Measurements from ENCODE around the gene PHF1.
"Not testable (repeated sequence)": the region's sequence is repeated elsewhere in the genome, so short reads cannot be mapped to it uniquely, and the experiment has no call there.

Gene PHF1

DNA sequence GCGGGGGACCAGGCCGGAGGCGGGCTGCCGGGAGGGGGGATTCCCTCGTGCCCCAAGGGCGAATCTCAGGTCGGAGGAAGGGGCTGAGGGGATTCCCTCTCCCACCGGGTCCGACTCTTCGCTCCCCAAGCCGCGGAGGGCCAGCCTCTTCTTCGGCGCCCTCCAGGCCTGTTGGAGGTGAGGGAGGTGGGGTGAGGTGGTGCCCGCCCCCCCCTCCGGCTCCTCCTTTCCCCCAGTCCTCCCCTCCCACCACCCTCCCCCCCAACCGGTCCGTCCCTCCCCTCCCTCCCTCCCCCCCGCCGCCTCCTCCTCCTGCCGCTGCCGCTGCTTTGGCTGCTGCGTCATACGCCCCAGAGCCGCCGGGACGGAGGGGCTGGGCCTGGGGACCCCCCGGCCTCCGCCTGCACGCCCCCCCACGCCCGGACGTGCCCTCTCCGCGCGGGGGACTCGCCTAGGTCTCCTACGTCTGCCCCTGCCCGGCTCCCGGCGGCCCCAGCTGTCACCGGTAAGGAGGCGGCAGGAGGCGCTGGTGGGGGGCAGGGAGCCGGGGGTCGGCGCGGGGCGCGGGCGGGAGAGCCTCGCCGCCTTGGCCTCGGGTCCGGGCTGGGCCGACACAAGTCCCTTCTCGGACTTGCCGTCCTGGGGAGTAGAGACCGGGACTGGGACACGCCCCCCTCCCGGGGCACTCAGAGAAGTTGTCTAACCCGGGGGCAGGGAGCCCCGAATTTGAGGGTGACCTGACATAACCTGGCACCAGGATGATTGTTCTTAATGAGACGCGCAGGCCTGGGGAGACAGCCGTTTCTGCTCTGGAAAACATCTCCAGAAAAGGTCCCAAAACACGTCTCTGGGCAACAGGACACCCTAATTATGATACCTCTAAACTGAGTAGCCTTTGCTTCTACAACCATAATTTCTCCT, at the start of gene PHF1:
Gene PHF1, plus strand, starts transcription at position 304 of the 921 bp plus-strand sequence. CDS start 1,250 bp downstream, outside the sequence.
- peak; percentile 92 for DNase-seq (ENCODE audit: low spot score)

DNA sequence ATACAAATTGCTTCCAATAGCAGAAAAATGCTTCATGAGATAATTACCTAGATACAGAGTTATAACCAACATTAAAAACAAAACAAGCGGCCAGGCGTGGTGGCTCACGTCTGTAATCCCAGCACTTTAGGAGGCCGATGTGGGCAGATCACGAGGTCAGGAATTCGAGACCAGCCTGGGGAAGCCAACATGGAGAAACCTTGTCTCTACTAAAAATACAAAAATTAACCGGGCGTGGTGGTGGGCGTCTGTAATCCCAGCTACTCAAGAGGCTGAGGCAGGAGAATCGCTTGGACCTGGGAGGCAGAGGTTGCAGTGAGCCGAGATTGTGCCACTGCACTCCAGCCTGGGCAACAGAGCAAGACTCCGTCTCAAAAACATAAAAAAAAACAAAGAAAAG, 47.3 kb upstream of the PHF1 start:
- DNase-seq (ENCODE audit: low spot score): not testable (repeated sequence)

DNA sequence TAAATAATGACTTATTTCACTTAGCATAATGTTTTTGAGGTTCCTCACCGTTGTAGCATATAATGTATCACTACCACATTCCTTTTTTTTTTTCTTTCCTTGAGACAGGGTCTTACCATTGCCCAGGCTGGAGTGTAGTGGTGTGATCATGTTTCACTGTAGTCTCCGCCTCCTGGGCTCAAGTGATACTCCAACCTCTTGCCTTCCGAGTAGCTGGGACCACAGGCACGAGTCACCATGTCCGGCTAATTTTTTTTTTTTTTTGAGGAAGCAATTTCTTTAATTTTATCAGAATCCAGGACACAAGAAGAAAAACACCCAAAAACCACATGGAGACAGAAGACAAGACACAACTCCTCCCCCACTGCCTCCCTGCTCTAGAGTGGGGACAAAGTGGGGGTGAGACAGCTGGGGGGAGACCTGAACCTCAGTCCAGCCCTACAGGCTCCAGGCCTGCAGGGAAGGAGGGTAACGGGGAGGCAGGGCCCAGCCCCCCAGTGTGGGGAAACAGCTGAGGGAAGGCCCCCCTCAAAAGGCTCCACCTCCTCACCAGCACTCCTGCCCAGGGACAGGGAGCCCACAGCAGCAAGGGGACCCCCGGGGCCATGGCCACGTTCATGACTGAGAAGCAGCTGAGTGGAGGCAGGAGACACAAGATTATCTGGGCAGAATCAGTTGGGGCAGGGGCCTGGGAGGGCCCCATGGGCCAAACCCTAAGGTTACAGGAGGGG, 46.2 kb upstream of the PHF1 start:
- DNase-seq (ENCODE audit: low spot score): not testable (repeated sequence)

DNA sequence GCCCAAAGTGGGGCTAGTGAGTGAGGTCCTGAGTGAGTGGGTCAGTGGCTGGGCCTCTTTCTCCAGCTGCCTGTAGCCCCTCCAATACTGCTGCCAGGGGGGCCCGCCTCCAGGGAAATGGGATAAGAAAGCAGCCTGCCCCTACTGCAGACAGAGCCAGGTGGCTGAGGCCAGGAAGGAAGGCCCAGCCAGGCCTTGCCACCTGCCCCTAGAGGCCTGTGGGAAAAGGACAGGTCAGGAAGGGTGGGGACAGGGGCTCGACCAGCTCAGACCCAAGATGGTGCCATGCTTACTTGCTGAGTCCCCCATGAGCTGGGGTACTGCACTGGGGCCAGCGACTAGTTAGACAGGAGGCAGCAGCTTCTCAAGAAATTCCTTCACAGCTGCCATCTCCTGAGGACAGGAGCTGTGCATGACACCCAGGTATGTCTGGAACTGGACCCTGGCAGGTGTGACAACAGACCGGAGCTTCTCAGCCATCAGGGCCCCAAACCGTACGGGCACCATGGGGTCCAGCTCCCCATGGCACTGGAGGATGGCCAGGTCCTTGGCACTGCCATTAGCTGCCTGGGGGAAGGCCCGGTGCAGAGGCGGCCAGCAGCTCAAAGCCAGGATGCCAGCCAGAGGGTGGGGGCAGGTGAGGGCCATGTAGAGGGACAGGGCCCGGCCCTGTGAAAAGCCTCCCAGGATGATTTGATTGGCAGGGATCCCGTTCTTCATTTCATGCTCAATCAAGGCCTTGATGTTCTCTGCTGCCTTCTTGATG, 45.4 kb upstream of the PHF1 start:
- DNase-seq (ENCODE audit: low spot score): not testable (repeated sequence)

DNA sequence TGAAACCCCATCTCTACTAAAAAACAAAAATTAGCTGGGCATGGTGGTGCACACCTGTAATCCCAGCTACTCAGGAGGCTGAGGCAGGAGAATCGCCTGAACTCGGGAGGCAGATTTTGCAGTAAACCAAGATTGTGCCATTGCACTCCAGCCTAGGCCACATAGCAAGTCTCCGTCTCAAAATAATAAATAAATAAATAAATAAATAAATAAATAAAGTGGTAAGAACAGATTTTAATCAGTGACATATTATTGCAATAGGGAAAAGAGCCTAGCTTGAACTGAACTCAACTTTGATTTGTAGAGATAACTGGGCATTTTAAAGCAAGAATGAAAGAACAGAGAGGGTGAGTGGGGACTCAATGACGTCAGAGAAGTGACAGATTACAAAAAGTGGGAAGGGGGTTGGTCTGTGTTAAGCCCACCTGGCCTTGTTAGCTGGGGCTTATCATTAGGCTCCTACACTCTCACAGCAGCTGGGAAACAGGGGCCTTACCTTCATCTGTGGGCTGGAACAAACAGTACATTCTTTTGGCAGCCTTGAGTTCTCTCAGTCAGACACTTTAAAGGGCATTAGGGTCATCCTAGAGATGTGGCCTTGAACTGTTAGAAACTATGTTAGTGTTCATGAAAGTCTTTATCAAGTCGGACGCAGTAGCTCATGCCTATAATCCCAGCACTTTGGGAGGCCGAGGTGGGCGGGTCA, 43.7 kb upstream of the PHF1 start:
- DNase-seq (ENCODE audit: low spot score): no peak

DNA sequence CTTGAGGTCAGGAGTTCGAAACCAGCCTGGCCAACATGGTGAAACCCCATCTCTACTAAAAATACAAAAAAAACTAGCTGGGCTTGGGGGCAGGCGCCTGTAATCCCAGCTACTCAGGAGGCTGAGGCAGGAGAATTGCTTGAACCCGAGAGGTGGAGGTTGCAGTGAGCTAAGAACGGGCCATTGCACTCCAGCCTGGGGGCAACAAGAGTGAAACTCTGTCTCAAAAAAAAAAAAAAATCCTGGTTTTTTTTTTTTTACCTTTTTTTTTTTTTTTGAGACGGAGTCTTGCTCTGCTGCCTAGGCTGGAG, 43.1 kb upstream of the PHF1 start:
- DNase-seq (ENCODE audit: low spot score): not testable (repeated sequence)

DNA sequence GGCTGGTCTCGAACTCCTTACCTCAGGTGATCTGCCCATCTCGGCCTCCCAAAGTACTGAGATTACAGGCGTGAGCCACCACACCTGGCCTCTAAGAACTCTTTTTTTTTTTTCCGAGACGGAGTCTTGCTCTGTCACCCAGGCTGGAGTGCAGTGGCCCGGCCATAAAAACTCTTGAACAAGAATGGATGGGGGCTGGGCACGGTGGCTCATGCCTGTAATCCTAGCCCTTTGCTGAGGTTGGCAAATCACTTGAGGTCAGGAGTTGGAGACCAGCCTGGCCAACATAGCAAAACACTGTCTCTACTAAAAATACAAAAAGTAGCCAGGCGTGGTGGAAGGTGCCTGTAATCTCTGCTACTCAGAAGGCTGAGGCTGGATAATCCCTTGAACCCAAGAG, 38.9 kb upstream of the PHF1 start:
- DNase-seq (ENCODE audit: low spot score): not testable (repeated sequence)

DNA sequence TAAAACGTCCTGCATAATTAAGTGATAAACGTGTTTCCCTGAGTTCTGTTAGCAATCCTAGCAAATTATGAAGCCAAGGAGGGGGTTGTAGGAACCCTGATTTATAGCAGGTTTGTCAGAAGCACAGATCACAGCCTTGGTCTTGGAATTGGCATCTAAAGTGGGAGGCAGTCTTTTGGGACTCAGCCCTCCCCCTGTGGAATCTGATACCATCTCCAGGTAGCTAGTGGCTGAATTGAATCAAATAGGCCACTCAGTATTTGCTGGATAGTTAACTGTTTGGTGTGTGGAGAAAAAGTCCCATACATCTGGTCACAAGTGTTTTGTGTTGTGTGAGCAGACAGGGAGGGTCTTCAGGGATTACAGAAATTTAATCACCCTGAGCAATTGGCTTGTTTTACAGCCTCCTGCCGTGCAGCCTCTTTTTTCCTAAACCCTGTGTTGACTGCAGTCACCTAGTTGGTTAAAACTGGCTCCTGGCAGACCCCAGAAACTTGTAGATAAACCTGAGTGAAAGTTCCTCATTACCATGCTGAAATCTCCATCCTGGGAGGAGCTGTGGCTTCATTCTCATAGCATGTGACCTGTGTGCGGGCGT, 38.2 kb upstream of the PHF1 start:
- no peak for DNase-seq (ENCODE audit: low spot score)

DNA sequence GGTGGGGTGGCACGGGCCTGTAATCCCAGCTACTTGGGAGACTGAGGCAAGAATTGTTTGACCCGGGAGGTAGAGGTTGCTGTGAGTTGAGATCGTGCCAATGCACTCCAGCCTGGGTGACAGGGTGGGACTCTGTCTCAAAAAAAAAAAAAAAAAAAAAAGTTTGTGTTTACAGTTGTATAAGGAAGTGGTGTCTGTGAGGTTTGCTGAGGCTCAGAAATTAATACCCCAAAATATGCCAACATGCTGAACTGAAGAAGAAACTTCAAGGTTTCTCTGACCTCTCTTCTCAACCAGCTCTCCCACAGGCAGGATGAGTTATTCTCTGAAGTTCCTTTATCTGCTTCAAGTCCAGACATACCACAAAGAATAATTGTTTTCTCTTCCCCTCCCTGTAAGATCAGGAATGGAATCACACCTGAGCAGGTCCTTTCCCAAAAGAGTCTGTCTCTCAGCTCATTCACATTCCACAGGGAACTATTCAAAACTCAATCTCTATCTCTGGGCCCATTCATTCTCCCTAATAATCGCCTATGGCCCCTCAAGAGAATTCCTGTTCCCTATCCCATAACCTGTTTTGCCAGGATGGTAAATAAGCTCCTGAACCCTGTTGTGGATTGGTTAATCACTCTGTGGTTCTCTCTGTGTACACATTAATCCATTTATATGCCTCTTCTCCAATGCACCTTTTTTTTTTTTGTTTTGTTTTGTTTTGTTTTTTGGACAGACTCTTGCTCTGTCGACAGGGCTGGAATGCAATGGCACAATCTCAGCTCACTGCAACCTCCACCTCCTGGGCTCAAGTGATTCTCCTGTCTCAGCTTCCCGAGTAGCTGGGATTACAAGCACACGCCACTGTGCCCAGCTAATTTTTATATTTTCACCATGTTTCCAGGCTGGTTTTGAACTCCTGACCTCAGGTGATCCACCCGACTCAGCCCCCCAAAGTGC, 36.6 kb upstream of the PHF1 start:
- no peak for DNase-seq (ENCODE audit: low spot score)

DNA sequence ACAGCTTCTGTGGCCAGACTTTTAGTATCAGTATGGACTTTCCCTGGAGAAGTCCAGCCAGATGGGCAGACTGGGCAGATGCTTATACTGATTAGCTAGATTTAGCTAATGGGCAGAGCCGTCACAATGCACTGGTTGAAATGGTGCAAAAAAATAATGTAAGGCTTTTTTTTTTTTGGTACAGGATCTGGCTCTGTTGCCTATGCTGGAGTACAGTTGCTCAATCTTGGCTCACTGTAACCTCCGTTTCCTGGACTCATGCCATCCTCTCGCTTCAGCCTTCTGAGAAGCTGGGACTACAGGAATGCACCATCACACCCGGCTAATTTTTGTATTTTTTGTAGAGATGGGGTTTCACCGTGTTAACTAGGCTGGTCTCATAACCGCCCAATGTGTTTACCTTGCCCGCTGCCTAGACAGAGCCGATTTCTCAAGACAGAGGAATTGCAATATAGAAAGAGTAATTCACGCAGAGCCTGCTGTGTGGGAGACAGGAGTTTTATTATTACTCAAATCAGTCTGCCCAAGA, 35.6 kb upstream of the PHF1 start:
- peak; percentile 38 for DNase-seq (ENCODE audit: low spot score)

DNA sequence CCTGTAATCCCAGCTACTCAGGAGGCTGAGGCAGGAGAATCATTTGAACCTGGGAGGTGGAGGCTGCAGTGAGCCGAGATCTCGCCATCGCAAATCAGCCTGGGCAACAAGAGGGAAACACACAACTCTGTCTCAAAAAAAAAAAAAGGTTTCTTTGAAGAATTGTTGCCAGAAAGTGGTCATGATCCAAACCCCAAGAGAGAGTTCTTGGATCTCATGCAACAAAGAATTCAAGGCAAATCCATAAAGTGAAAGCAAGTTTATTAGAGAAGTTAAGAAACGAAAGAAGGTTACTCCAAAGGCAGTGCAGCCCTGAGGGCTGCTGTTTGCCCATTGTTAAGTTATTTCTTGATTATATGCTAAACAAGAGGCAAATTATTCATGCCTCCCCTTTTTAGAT, 33.6 kb upstream of the PHF1 start:
- DNase-seq (ENCODE audit: low spot score): no peak

DNA sequence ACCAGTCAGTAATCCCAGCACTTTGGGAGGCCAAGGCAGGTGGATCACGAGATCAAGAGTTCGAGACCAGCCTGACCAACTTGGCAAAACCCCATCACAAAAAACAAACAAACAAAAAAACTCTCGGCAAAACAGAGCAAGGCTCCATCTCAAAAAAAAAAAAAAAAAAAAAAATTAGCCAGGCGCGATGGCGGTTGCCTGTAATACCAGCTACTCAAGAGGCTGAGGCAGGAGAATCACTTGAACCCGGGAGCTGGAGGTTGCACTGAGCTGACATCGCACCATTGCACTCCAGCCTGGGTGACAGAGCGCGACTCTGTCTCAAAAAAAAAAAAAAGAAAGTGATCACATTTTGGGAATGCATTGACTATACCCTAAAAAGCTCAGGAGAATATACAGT, 31.6 kb upstream of the PHF1 start:
- not testable (repeated sequence) for DNase-seq (ENCODE audit: low spot score)

DNA sequence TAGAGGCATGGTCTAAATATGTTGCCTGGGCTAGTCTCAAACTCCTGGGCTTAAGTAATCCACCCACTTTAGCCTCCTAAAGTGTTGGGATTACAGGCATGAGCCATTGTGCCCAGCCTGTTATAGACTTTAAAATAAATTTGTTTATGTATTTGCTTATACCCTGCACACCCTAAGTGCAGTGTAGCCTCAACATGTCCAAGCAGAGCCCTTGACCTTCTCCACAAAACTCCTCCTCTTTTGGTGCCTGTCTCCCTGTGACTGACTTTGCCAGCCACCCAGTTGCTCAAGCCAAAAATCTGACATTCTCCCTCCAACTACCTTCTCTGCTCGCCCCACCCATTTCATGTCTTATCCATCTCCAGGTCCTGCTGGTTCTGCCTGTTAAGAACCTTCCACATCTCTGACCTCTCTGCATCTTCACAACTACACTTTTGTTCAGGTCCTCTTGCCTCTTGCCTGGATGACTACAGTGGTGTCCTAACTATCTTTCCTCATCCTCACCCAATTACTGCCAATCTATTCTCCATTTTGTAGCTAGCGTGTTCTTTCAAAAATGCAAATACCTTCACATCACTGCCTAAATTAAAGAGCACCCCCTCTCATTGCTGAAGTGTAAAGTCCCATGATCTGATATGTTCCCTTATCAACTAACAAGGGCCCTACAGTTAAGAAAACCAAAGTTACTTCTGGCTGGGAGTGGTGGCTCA, 30.4 kb upstream of the PHF1 start:
- DNase-seq (ENCODE audit: low spot score): no peak

DNA sequence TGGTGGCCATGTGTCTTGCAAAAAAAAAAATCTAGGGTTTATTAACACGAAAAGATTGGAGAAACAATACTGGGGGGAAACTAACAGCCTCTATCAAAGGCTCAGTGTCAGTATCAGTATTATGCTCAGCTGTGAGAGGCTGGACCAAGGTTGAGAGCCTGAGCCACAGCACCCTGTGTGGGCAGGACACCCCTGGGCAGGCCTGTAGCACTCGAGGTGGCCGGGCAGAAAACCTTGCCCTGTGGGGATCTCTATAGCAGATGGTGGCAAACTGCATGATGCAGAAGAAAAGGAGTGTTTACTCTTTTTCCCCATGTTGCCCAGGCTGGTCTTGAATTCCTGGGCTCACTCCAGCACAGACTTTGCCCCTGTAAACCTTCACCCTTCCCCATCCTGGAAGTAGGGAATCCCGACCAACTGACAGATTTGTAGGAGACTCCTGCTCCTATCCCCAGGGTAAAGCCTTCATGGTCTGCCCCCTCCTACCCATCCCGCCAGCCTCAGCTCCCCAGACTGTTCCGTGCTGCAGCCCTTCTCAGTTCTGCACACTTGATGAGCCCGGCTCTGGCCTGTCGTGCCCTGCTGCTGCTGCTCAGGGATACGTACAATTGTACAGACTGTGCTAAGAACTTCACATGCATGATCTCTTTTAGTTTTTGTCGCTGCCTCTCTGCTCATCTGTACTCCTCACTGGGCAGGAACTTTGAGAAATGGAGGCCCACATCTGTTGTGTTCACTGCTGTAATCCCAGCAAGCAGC, 27.2 kb upstream of the PHF1 start:
- no peak for DNase-seq (ENCODE audit: low spot score)

DNA sequence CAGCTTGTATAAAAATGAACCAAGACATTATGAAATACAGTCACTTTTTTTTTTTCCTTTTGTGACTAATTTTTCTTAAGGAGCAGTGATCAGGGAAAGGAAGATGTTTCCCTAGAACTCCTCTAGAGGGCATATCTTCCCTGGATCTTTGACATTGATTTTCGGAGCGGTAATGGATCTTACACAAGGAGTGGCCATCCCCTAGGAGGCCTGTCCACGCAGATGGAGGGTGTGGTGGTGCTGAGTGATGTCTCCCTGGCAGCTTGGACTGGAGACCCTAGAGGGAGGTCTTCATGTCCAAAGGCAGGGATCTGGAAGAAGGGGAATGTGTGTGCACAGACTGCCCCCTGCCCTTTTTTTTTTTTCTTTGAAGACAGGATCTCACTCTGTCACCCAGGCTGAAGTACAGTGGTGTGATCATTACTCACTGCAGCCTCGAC, 26.2 kb upstream of the PHF1 start:
- peak; percentile 76 for DNase-seq (ENCODE audit: low spot score)

DNA sequence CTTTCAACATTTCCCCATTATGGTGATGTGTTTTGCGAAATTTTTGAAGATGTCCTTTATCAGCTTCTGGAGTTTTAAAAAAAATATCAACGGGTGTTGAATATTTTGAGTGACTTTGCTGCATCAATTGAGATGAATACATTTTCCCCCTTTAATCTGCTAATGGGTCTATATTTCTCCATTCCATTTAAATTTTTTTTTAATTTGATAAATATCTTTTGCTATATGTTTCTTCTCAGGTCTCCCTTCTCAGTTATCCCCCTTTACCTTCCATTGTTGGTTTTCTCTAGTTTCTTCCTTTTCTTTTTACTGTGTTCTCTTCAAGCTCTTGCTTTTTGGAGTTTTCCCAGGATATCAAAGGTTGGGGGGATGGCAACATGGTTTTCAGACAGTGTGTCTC, 20.6 kb upstream of the PHF1 start:
- no peak for DNase-seq (ENCODE audit: low spot score)

DNA sequence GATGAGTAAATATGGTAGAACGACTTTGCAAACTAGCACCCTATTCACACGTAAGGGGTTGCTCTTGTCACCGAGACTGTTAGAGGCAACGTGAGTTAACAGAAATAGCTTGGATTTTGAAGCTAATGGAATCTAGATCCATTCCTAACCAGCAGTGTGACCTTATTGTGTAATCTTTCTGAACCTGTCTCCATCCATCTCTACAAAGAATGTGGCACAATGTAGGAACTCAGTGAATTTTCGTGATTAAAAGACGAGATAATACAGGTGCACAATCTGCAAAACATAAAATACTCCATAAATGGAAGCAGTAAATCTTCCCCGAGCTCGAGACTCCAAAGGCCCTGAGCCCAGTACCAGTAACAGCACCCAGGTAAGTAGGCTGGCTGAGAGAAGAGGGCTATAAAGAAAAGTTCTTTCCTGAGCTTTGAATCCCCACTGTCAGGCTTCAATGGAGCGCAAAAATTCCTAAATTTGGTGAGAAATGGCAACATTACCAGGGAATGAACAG, 20.0 kb upstream of the PHF1 start:
- DNase-seq (ENCODE audit: low spot score): no peak

DNA sequence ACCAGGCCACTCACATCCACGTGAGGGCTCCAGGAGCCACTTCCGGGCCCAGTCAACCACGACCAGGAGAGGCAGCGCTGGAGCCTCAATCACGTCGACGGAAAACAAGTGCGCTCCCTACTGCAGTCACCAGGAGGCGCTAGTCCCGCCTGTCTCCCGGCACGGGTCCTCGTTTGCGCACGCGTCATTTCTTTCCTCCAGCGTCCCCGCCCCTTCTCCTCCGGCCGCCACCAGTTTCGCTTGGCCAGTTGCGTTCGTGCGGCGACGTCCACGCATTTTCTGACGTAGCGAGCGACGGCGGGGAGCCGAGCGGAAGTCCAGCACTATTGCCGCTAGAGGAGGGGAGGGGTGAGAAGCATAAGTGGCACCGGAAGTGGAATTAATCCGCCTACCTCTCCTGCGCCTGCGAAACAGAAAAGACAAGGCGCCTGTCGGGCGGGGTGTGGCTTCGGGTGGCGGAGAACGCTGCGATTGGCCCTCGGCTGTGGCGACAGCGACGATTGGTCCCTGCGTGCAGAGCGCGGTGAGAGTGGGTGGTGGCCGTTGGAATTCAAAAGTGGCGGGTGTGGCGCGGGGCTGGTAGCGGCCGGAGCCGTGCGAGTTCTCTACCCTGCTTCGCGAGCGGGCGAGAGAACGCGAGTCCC, 19.4 kb upstream of the PHF1 start, which contains the start of gene KIFC1:
Gene KIFC1, plus strand, starts transcription at position 546 of the 644 bp plus-strand sequence. CDS start 163 bp downstream, outside the sequence.
- DNase-seq (ENCODE audit: low spot score): peak; percentile 98

Data from AG08395 (cell line).